Measurements from ENCODE around the gene ECHS1.

- TF ChIP-seq CHD2 (IDR thresholded peaks at IDR 0.05; ENCODE audit: low read length, partially characterized antibody) (no peak), CTCF (IDR thresholded peaks at IDR 0.05) (no peak), EZH2phosphoT487 (IDR thresholded peaks at IDR 0.05; ENCODE audit: borderline replicate concordance, low read depth) (no peak), ELF1 (IDR thresholded peaks at IDR 0.05) (no peak), TCF12 (IDR thresholded peaks at IDR 0.05) (no peak), REST (IDR thresholded peaks at IDR 0.05; ENCODE audit: low read depth, low read length) (no peak), JUND (IDR thresholded peaks at IDR 0.05) (no peak), YY1 (IDR thresholded peaks at IDR 0.05; ENCODE audit: low read depth) (no peak), TAF1 (IDR thresholded peaks at IDR 0.05; ENCODE audit: borderline replicate concordance, low read depth, low read length) (no peak), GATA2 (CRISPR knock-in tag; IDR thresholded peaks at IDR 0.05) (no peak), MAX (IDR thresholded peaks at IDR 0.05; ENCODE audit: low read depth) (no peak)
Measured at GRCh38 chr10:133336118-133336576, 37.0 kb downstream of the ECHS1 start.
